Skeletal muscle tissue (tissue), 4 donors: ENCODE data around the gene ITSN1. TPM values are rescaled to one million over a fixed set of nuclear protein-coding genes. Genes with fewer than 3 reads are reported as not detected.

Experiments
- H3K27ac ChIP-seq: one replicate; pipeline ENCODE4 v1.7.0; 2013; ENCODE audit warnings: mild to moderate bottlenecking, low read depth, low read length, inconsistent platforms
- H3K27me3 ChIP-seq, 3 donors: one replicate each; pipeline ENCODE4 v1.7.0; 2013; ENCODE audit warnings: low read length in 3 of 3; ENCODE audit not compliant: control insufficient read depth in 3 of 3, insufficient read depth in 3 of 3
- H3K36me3 ChIP-seq, 3 donors: one replicate each; pipeline ENCODE4 v1.7.0; 2013; ENCODE audit warnings: low read length in 3 of 3; ENCODE audit not compliant: control insufficient read depth in 3 of 3, insufficient read depth in 3 of 3
- H3K4me1 ChIP-seq, 3 donors: one replicate each; pipeline ENCODE4 v1.7.0; 2013; ENCODE audit warnings: low read length in 3 of 3, mild to moderate bottlenecking in 3 of 3; ENCODE audit not compliant: control insufficient read depth in 3 of 3, insufficient read depth in 3 of 3
- H3K4me3 ChIP-seq, 3 donors: one replicate each; pipeline ENCODE4 v1.7.0; 2013; ENCODE audit warnings: low read length in 3 of 3
- H3K9ac ChIP-seq, 3 donors: one replicate each; pipeline ENCODE4 v1.7.0; 2013; ENCODE audit warnings: low read length in 3 of 3, mild to moderate bottlenecking in 3 of 3, moderate library complexity in 2 of 3, low read depth in 1 of 3
- H3K9me3 ChIP-seq, 3 donors: one replicate each; pipeline ENCODE4 v1.7.0; 2013; ENCODE audit warnings: low read length in 3 of 3; ENCODE audit not compliant: control insufficient read depth in 3 of 3
- total RNA-seq: library from RNA; depleted of rRNA; stranded (reverse); fragments of >200 nt; gene quantifications from one replicate; pipeline ENCODE4 v1.2.3, GENCODE V29; 2014
- donor health status: Osteomylitis.

The ITSN1 gene
- total RNA-seq, 1 donor from 2014 or later: 21.4 TPM

DNA sequence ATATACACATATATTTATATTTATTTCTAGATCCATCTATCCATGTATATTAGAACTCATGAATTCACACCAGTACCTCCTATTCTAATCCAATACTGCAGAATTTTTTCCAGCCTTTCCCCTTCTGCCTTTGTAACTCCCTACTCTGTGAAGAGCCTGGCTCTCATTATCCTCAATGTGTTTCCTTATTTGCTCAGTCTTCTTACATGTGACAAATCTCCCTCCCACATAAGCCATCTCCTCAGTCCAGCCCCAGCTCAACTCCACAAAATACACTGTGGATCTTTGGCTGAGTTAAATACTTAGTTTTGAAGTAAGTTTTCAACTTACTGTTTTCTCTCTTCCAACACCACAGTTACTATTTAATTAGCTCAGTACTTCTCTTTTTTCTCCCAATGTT, 227.6 kb downstream of the ITSN1 start:
- H3K36me3 ChIP-seq: no peaks in the 10 kb centered on the region
- H3K9ac ChIP-seq: no peak overlapping the region
- no peak overlapping the region for H3K4me3 ChIP-seq
- H3K27me3 ChIP-seq: no peaks in the 10 kb centered on the region
- no peaks in the 10 kb centered on the region for H3K9me3 ChIP-seq
- H3K27ac ChIP-seq: no peak overlapping the region
- H3K4me1 ChIP-seq: no peaks in the 10 kb centered on the region

DNA sequence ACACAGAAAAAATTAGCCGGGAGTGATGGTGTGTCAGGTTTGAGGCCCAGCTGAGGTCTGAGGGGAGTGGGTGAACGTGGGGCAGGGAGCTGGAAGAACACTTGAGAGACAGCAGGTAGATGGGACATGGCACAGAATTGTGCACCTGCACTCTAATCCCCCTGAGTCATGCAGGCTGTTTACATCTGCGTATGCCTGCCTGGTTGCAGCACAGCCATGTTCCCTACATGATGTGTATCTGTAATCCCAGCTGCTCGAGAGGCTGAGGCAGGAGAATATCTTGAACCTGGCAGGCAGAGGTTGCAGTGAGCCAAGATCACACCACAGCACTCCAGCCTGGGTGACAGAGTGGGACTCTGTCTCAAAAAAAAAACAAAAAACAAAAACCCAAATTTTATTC, 228.5 kb downstream of the ITSN1 start:
- H3K9ac ChIP-seq: no peak overlapping the region
- no peak overlapping the region for H3K4me3 ChIP-seq
- no peak overlapping the region for H3K27ac ChIP-seq
- no peaks in the 10 kb centered on the region for H3K9me3 ChIP-seq
- H3K27me3 ChIP-seq: no peaks in the 10 kb centered on the region
- no peaks in the 10 kb centered on the region for H3K36me3 ChIP-seq
- no peaks in the 10 kb centered on the region for H3K4me1 ChIP-seq

DNA sequence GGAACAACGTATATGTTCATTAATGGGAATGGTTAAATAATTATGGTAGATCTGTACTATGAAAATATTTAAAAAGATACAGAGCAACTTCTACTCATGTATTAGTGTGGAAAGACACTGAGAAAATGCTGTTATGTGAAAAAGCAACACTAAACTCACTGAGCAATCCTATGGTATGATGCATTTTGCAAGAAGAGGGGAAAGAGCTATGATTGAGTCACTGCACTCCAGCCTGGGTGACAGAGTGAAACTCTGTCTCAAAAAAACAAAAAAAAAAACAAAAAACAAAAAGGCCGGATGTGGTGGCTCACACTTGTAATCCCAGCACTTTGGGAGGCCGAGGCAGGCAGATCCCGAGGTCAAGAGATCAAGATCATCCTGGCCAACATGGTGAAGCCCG, 228.9 kb downstream of the ITSN1 start:
- Histone ChIP-seq H3K36me3 (no peaks in the 10 kb centered on the region), H3K9ac (no peak overlapping the region), H3K9me3 (no peaks in the 10 kb centered on the region), H3K27me3 (no peaks in the 10 kb centered on the region), H3K4me3 (no peak overlapping the region), H3K27ac (no peak overlapping the region), H3K4me1 (no peaks in the 10 kb centered on the region)

DNA sequence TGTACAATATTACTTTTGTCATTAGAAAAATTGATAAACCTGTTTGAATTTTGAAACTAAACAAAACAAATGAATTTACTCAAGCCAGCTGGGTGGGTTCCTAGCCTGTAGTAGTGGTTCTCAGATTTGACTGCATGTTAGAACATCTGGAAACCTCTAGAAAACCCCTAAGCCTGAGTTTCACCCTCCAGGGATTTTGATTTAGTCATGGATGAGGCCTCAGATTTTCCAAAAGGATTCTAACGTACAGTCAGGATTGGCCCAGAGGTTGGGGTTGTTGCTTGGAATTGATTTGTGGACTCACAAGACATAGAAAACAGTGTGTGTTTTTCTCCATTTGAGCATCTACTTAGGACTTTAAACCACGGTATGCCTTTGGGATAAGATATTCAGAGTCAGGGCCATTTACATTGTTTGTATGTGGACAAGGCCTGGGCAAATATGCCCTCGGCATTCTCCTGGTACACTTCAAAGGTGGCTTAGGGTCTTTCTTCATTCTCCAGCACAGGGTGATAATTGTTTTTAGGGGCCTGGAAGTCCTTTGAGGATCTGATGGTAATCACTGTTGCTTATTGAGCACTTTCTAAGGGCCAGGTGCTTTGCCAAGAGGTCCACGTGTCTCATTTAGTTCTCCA, 230.7 kb downstream of the ITSN1 start:
- Histone ChIP-seq H3K36me3 (no peaks in the 10 kb centered on the region), H3K4me1 (no peaks in the 10 kb centered on the region), H3K9me3 (no peaks in the 10 kb centered on the region), H3K9ac (no peak overlapping the region), H3K4me3 (no peak overlapping the region), H3K27me3 (no peaks in the 10 kb centered on the region), H3K27ac (no peak overlapping the region)

DNA sequence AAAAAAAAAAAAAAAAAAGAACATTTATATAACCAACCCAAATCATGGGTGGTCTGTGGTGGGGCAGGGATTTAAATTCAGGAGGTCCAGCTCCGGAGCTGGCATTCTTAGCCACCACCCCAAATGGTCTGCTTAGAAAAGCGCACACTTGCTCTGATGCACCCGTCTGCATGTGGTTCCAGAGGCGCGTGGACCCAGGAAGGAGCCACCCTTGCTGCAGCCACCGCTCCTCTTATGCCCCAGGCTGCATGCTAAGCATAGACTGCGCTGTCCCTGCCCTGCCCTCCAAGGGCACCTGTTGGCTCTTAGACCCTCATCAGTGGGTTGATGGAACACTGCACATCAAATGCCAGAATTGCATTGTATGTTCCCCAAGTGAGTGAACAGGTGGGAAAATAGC, 231.9 kb downstream of the ITSN1 start:
- H3K27ac ChIP-seq: no peak overlapping the region
- no peak overlapping the region for H3K4me3 ChIP-seq
- H3K9me3 ChIP-seq: no peaks in the 10 kb centered on the region
- no peak overlapping the region for H3K9ac ChIP-seq
- H3K27me3 ChIP-seq: no peaks in the 10 kb centered on the region
- H3K36me3 ChIP-seq: no peaks in the 10 kb centered on the region
- no peaks in the 10 kb centered on the region for H3K4me1 ChIP-seq

DNA sequence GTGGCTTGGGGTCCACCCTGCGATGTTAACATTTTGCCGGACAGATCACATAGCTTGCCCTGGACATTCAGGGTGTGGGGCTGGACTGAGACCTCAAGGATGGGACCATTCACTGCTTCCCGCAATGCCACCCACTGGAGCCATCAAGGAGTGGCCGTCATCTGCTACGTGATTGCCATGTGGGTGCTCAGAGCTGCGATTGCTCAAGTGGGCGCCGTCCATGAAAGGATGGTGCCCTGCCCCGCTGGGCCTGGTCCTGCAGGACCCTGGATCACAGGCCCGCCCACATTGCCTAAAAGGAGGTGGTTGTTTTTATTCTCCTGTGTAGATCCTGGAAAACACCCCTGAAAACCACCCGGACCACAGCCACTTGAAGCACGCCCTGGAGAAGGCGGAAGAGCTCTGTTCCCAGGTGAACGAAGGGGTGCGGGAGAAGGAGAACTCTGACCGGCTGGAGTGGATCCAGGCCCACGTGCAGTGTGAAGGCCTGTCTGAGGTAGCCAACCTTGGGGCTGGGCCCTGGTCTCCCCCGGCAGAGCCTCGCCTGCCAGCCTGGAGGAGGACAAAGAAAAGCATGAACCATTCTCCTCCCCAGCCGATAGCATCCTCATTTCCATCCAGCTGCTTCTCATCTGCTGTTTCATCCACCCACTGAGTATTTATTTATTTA, 232.9 kb downstream of the ITSN1 start:
- H3K27me3 ChIP-seq: peaks cover 0 to 3% (median 0%) of the 10 kb centered on the region in 3 donors
- no peak overlapping the region for H3K4me3 ChIP-seq
- no peaks in the 10 kb centered on the region for H3K36me3 ChIP-seq
- no peaks in the 10 kb centered on the region for H3K4me1 ChIP-seq
- H3K9me3 ChIP-seq: no peaks in the 10 kb centered on the region
- H3K27ac ChIP-seq: no peak overlapping the region
- H3K9ac ChIP-seq: no peak overlapping the region

DNA sequence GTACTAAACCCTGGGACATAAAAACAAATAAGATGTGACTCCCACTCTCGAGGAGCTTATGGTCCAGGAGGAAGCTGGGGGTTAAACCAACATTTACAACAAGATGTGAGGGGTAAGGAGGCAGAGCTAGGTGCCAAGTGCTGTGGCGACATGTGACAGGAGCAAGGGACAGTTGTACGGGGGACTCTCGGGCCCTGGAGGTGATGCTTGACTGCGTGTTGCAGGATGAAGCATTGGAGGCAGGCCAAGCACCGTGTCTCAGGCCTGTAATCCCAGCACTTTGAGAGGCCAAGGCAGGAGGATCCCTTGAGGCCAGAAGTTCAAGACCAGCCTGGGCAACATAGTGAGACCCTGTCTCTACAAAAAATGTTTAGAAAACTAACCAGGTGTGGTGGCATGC, 236.5 kb downstream of the ITSN1 start:
- Histone ChIP-seq H3K4me3 (no peak overlapping the region), H3K9me3 (no peaks in the 10 kb centered on the region), H3K9ac (no peak overlapping the region), H3K27me3 (peaks cover 0 to 3% (median 0%) of the 10 kb centered on the region in 3 donors), H3K4me1 (no peaks in the 10 kb centered on the region), H3K27ac (no peak overlapping the region), H3K36me3 (no peaks in the 10 kb centered on the region)

DNA sequence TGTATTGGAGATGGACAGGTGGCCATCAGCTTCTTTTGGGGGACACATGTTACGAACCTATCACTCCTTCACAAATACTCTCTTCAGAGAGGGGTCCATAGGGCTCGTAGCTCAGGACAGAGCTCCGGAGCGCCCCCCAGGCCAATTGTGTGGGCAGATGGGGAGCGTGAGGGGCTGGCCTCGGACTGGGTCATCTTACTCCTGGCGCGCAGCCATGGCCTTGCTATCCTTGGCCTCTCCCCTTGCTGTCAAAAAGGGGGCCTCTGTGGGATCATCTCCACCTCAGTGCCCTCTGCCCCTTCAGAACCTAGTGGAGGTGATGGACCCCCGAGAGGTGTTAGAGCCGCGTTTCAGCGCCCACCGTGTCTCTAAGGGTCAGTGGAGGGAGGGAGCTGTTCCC, 238.3 kb downstream of the ITSN1 start:
- Histone ChIP-seq H3K27ac (no peak overlapping the region), H3K4me3 (no peak overlapping the region), H3K36me3 (no peaks in the 10 kb centered on the region), H3K4me1 (no peaks in the 10 kb centered on the region), H3K9ac (no peak overlapping the region), H3K27me3 (peaks cover 0 to 7% (median 3%) of the 10 kb centered on the region in 3 donors), H3K9me3 (no peaks in the 10 kb centered on the region)

DNA sequence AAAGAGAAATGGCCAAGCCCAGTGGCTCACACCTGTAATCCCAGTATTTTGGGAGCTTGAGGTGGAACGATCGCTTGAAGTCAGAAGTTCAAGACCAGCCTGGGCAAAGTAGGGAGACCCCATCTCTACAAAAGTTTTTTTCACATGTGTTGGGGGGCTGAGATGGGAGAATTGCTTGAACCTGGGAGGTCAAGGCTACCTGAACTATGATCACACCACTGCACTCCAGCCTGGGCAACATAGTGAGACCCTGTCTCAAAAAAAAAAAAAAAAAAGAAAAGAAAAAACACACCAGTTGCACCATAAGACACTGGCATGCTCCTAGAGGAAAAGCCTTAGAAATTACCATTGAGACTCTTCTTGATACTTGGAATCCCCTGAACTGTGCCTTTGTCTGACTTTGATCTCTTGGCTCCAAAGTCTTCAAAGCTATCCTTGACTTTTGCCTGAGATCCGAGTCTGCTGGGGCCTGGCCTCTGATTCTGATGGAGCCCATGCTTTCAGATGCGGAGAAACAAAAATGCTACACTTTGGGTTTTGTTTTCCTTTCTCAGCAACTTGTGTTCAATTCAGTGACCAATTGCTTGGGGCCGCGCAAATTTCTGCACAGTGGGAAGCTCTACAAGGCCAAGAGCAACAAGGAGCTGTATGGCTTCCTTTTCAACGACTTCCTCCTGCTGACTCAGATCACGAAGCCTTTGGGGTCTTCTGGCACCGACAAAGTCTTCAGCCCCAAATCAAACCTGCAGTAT, 239.6 kb downstream of the ITSN1 start:
- Histone ChIP-seq H3K27me3 (peaks cover 0 to 7% (median 3%) of the 10 kb centered on the region in 3 donors), H3K9me3 (no peaks in the 10 kb centered on the region), H3K36me3 (no peaks in the 10 kb centered on the region), H3K9ac (no peak overlapping the region), H3K4me1 (no peaks in the 10 kb centered on the region), H3K4me3 (no peak overlapping the region), H3K27ac (no peak overlapping the region)

DNA sequence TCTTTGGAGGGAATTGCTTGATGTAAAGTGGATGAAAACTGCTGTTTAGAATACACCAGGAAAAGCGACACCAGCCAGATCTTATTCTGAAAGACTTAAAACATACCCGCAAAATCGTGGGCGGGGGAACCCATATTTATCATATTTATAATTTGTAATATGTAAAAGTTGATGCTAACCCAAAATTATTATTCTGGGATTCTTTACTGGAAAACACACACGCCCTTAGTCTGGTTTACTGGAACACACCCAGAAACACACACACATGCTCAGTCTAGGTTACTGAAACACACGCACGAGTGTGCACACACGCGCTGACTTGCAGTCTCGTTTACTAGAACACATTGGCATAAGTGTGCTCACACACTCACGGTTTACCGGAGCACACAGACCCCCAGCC, 240.8 kb downstream of the ITSN1 start:
- no peak overlapping the region for H3K9ac ChIP-seq
- H3K36me3 ChIP-seq: no peaks in the 10 kb centered on the region
- no peak overlapping the region for H3K4me3 ChIP-seq
- no peaks in the 10 kb centered on the region for H3K9me3 ChIP-seq
- no peaks in the 10 kb centered on the region for H3K4me1 ChIP-seq
- no peak overlapping the region for H3K27ac ChIP-seq
- H3K27me3 ChIP-seq: peaks cover 0 to 7% (median 3%) of the 10 kb centered on the region in 3 donors
